HG02588 (cell line): ENCODE measurements around the gene ARGLU1.

ENCODE experiments used
- ATAC-seq: cut with Tn5 transposase; IDR thresholded peaks from one replicate; pipeline ENCODE4 v1.9.1; 2021; ENCODE audit warnings: mild to moderate bottlenecking, moderate library complexity; ENCODE audit not compliant: unreplicated experiment

The ARGLU1 gene

GRCh38 chr13:106526738-106527444, 41.0 kb downstream of the ARGLU1 start:
- ATAC-seq = no peak

GRCh38 chr13:106525865-106526264, 42.1 kb downstream of the ARGLU1 start:
- ATAC-seq = no peak

GRCh38 chr13:106524108-106524507, 43.8 kb downstream of the ARGLU1 start:
- no peak for ATAC-seq

DNA sequence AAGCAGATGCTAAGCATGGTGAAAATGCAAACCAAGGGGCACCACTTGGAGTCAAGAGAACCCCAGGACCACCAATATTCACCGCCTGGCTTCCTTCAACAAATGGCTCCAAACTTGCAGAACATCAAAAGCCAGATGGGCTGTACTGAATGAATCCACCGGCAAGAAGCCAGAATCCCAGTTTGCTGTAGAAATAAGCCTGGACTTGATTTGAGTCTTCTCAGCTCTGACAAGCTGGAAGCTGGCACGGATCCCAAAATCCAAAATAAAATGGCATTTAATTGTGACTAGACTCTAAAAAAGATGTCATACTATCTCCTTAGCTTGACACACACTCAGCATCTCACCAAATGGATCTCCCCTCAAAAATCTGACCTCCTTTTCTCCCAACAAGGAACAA, 44.4 kb downstream of the ARGLU1 start:
- no peak for ATAC-seq

GRCh38 chr13:106522898-106523525, 44.9 kb downstream of the ARGLU1 start:
- ATAC-seq = no peak

GRCh38 chr13:106522112-106522705, 45.7 kb downstream of the ARGLU1 start:
- no peak for ATAC-seq

DNA sequence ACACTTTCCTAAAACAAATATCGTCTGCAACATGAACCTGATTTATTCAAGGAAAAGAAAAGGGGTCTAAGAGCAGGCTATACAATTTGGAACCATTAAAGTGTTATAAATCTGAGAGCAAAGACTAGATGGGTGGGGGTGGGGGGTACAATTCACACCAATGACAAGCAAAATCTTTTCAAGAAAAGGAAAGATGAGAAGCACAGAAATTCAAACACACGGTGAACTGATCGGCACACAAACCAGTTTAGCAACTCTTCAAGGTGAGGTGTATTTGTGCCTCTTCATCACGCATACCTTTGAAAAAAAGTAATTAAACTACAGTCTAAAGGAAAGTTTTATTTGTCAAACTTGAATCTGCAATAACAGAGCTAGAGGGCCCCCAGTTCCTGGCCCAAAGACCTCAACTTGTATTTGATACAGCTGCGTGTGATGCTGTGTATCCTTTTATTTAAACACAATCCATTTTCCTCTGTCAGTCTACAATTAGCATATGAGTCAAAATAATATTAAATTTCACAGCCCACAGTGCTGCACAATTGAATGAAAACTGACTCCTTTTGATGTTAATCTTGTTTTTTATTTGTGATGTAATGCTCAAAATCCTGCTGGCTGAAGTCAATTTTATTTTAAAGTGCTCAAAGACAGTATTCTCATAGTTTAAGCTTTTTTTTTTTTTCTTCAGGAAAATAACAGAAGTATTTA, 46.7 kb downstream of the ARGLU1 start:
- no peak for ATAC-seq

DNA sequence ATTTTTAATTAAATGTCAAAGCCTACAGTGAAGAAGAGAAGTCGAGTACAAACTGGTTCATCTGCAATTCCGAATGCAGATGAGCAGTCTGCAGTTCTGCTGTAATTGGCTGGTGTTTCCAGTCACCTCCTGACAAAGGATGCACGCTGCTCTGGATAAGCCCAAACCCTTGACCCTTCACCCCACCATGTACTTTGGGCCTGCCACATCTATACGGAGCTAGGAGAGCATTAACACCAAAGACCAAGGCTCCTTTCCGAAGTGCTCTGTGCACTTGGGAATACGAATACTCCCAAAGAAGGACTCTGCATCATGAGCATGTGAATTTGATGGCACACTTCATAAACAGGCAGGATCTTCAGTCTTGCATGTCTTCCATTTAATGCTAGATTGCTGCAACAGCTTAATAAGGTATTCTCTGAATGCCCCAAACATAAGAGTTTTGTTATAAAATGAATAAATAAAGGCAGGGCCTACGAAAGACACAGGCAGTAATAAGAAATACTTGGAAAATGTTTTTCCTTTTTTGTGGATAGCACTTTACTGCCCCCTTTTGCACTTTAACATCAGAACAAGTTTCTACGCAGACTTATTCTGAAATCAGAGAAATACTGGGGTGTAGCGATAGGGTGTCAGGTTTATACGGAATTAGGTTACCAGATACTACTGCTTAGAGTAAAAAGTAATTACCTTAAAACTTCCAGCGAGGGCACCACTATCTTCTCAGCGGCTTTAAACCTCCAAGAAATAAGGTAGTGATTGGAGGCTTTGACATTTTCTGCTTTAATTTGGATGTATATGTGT, 47.5 kb downstream of the ARGLU1 start:
- no peak for ATAC-seq

GRCh38 chr13:106518512-106518911, 49.4 kb downstream of the ARGLU1 start:
- no peak for ATAC-seq

- ATAC-seq = no peak
Measured at GRCh38 chr13:106517109-106517847, 50.7 kb downstream of the ARGLU1 start.

- ATAC-seq = no peak
Measured at GRCh38 chr13:106515635-106516254, 52.2 kb downstream of the ARGLU1 start.

DNA sequence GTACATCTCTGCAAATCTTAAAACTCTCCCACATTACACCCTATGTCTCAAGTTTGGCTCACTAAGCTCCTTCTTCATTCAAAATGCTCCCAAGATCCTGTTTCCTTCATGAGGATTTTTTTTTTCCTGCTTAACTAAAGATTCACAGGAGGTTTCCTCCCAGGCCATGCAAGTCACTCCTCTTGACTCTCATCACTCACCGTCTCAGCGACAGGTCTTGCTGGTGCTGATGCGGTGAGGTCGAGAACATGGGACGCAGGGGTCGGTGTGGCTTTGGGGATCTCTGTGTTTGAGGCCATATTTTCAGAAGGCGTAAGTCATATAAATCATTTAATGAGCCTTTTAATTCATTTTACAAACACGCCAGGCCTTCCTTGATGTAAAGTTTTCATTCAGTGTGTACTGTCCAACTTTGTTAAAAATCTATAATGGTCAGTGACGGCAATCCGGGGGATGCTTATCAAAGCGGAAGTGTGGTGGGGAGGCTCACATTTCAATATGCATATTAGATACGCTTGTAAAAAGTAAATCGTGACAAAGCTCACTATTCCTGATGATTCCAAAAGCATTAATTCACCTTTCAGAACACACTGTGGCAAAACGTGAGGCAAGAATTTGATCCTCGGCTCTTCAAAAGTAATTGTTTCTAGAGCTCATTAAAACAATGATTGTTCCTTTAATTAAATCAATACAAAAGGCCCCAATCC, 52.9 kb downstream of the ARGLU1 start:
- ATAC-seq = no peak

DNA sequence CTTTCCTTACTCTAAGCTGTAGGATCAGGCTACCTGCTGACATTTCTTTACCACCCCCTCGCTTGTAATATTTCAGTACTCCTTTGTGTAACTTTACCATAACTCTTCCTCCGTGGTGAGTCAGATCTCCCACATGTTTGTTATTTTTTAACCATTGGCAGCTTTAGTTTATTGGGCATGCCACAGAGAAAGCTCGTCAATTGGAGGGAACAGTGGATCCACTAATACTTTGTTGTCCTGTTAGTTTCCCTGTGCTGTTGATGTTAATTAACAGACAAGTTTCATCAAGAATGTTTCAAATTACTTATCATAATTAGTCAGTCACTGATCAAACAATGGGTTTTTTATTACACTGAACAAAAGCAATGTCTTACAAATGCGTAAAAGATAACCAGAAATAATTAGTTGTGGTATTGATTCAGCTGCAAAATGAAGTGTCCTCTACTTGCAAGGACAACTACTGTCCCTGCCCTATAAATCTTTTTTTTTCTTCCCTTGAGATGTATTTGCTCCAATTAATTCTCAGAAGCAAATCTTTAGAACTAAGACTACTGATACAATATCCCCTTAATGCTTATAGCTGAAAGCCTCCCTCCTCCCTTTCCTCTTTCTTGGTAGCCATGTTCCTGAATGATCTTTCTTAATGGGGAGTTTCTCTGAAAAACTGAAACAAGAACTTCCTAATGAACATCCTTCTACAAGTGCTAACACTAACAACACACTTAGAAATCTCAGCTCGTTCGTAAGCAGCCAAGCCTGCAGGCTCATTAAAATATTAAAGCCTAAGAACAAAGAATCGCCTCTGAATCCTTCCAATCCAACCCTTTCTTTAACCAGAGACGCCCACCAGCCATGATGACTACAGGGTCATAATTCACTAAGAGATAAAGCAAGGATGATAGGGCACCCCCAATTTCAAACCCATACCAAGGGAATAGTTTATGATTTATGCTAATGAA, 54.6 kb downstream of the ARGLU1 start:
- no peak for ATAC-seq

GRCh38 chr13:106507560-106508274, 60.2 kb downstream of the ARGLU1 start:
- no peak for ATAC-seq

- ATAC-seq = no peak
Measured at GRCh38 chr13:106506286-106506685, 61.7 kb downstream of the ARGLU1 start.

- ATAC-seq = no peak
Measured at GRCh38 chr13:106505732-106506131, 62.2 kb downstream of the ARGLU1 start.

GRCh38 chr13:106505295-106505694, 62.6 kb downstream of the ARGLU1 start:
- no peak for ATAC-seq
